ENCODE data around the gene RGMA.
A peak's percentile ranks its signal among the peaks of the same experiment; 100 is the strongest.
"Not testable (repeated sequence)": the region's sequence is repeated elsewhere in the genome, so short reads cannot be mapped to it uniquely, and the experiment has no call there.

The RGMA gene

DNA sequence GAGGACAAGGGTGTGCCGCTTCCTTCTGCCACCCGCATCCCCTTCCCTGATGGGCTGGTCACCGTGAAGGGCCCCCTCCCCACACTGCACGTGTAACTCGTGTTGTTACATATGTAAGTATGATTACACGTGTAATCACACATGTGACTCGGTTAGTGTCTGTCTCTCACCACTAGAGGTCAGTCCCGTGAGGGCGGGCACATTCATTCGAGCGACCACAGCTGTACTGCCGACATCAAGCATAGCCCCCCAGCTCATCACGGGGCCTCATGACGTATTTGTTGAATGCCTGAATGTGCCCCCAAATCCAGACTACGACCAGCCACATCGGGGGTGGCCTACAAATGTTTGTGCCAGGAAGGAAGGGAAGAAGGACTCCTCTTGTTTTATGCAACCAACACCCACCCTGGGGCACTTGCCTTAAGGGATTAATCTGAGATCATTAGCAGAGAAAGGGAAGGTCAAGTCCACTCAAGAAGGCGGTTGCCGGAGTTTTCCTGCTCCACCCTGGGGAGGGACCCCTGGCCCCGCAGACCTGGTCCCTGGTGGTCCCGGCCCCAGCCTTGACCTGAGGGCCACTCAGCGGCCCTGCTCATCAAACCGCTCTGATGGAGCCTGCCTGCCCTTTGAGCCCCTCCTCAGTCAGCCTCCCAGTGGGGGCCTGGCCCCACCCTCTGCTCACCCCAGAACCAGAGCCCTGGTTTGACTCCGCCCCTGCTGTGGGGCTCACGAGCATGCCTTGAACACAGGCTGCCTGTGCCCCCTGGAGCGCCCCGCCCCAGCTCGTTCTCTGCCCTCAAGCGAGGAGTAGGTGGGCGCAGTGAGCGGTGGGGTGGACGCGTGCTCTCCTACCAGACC lies 52.8 kb downstream of the RGMA start:
- DNase-seq: no peak

DNA sequence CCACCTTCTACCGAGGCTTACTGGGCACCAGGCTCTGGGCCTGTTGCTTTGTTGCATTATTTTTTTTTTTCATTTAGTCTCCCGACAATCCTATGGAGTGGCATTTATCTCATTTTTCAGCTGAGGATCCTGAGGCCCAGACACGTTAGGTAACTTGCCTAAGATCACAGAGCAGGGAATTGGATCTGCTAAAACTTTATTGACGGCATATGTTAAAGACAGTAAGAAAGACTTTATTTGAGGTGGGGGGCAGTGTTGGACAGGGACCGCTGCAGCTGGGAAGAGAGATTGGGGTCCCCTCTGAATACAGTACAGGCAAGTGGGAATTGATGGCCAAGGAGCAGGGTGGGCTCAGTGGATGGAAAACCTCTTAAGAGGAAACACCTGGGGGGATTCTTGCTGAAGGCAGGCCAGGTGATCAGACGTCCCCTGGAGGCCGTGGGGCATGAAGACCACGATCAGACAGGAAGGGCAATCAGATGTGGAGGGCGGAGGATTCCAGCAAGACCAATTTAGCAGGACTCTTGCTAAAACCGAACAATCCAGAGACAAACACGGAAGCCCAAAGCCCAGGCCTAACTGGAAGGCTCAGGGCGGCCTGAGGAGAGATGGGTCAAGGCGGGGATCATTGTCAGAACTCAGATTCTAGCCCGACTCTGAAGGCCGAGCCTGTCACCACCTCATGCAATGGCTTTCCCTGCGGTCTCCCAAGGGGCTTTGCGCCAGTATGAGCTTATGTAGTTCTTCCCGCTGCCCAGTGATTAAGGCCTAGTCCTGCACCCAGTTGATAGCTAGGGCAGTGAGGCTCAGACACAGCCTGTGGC lies 53.7 kb downstream of the RGMA start:
- DNase-seq: no peak

GRCh38 chr15:93034512-93034911 lies 54.5 kb downstream of the RGMA start:
- DNase-seq: no peak

DNA sequence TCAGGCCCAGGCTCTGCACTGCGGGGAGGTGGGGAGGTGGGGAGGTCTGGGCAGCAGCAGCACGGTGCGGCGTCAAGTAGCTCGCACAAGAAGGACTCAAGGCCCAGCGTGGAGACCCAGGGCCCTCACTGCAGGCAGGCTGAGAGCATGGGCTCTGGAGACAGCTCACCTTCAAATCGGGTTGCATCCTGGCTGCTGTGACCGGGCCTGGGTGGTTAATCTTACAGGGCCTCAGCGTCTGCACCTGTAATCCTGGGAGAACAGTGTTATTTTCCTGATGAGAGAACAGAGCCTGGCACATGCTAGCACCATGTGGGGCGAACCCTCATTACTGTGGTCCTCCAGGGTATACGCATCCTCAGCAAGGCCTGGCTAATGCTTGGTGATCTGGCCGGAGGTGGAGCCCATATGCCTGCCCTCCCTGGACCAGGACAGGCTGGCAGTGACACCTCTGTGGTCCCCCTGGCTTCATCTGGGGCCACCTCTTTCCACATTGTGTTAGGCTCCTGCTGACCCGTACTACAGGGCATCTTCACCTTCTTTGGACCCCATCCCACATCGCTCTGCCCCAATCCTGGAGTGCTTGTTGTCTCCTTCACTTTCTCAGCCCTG lies 55.5 kb downstream of the RGMA start:
- no peak for DNase-seq

- not testable (repeated sequence) for DNase-seq
These were observed 56.4 kb downstream of the RGMA start for GRCh38 chr15:93032515-93033206.

DNA sequence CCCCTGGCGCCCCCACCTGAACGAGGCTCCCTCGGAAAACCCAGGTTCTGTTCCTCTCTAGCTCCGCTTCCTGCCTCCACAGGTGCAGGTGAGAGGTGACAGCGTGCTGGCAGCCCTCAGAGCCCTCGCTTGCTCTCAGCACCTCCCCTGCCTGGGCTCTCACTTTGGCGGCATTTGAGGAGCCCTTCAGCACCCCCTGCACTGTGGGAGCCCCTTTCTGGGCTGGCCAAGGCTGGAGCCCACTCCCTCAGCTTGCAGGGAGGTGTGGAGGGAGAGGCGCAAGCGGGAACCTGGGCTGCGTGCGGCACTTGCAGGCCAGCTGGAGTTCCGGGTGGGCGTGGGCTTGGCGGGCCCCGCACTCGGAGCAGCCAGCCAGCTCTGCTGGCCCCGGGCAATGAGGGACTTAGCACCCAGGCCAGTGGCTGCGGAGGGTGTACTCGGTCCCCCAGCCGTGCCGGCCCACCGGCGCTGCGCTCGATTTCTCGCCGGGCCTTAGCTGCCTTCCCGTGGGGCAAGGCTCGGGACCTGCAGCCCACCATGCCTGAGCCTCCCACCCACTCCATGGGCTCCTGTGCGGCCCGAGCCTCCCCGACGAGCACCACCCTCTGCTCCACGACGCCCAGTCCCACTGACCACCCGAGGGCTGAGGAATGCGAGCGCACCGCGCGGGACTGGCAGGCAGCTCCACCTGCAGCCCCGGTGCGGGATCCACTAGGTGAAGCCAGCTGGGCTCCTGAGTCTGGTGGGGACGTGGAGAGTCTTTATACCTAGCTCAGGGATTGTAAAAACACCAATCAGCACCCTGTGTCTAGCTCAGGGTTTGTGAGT lies 57.2 kb downstream of the RGMA start:
- DNase-seq: not testable (repeated sequence)

- DNase-seq: no peak
These were observed 57.9 kb downstream of the RGMA start for GRCh38 chr15:93031103-93031464.

GRCh38 chr15:93030430-93031102 lies 58.4 kb downstream of the RGMA start:
- DNase-seq: peak in 47 of 56 donors; percentile 20 to 83 (median 54)

- peak in 2 of 56 donors; percentile 44 to 48 for DNase-seq
These were observed 59.1 kb downstream of the RGMA start for GRCh38 chr15:93029836-93030429.

DNA sequence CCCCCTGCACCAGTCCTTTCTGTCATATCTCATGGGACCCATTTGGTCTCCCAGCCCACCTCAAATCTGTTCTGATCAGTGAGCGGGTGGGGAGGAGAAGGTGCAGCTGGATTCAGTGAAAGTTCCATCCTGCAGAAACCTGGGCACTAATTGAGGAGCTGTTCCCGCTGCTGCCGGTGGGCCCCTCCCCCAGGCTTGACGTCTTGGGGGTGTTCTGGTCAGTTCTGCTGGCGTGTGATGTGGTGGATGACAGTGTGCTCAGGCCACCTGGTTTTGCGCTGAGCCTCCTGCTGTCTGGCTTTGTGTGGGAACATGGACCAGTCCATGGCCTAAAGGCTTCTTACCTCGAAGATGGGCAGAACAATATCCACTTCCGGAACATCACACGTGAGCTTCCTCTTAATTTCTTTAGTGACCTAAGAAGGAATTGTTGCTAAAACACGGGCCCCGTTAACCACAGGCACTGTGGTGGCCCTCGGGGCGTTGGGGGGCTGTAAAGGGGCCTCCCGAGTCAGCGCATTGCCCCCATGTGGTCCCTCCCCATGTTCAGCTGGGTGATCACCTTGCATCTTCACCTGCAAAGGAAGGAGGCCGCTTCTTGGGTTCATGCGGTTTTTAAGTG lies 59.7 kb downstream of the RGMA start:
- DNase-seq: peak in 2 of 56 donors; percentile 20 to 60

DNA sequence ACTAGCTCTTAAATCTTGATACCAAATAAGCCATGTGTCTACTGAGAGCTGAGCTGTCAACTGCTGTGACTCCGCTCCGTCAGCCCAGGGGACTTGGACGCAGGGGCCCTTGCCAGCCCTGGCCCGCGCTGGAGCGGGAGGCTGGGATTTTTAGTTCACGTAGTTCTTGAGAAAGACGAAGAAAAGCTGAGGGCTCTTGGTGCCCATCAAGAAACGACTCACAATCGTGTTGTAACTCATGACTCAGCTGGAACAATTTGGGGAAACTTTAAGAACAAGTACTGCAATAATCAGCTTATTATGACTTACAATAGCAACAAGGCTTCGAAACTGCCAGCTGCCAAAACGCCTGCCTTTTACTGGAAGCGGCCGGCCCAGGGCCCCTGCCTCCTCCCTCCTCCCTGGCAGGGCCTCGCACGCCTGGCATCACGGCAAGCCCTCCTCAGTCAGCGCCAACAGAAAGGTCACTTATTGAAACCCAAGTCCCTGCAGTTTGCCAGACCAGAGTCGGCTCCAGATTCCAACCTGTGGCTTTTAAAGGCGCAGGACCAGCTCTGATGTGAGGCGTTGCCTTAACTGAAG lies 60.3 kb downstream of the RGMA start:
- DNase-seq: peak in 50 of 56 donors; percentile 19 to 86 (median 62)

DNA sequence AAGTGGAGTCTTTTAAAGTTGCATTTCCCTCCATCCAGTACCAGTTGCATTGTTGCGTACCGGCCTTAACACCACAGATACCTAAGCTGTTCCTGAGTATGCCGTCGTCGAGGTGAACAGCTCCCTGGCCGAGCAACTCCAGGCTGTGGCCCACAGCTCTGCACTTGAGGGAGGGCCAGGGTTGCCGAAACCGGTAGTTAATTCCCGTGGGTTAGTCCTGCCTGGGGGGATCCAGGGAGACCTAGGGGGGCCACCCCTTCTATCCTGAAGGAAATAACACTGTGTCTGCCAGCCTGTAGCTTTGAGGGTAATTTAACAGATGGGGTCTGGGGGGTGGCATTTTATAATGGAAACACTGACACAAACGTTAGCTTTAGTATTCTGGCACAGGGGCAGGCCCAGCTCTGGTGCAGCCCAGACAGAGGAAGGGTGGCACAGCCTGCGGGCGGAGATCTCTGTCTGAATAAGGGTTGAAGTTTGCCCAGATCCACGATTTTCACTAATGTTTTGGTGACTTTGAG lies 60.8 kb downstream of the RGMA start:
- DNase-seq: no peak

- DNase-seq: no peak
These were observed 61.6 kb downstream of the RGMA start for GRCh38 chr15:93027413-93027812.

- no peak for DNase-seq
These were observed 62.6 kb downstream of the RGMA start for GRCh38 chr15:93026380-93026817.

GRCh38 chr15:93025625-93025982 lies 63.4 kb downstream of the RGMA start:
- no peak for DNase-seq

- no peak for DNase-seq
These were observed 64.0 kb downstream of the RGMA start for GRCh38 chr15:93024716-93025624.

GRCh38 chr15:93024293-93024692 lies 64.7 kb downstream of the RGMA start:
- no peak for DNase-seq

Measured in amygdala (tissue), 56 donors.